Stimulated activated CD8-positive, alpha-beta memory T cell treated with anti-CD3 and anti-CD28 coated beads, Interleukin-2, amount 100 ng/mL, for 1 hour (primary cell): ENCODE results near the gene DLG1.

Experiments used
- DNase-seq, 2 donors: peaks; one replicate each; pipeline ENCODE4 v3.0.0-alpha.2; 2020; ENCODE audit warnings: low read depth in 2 of 2

DLG1 gene

DNA sequence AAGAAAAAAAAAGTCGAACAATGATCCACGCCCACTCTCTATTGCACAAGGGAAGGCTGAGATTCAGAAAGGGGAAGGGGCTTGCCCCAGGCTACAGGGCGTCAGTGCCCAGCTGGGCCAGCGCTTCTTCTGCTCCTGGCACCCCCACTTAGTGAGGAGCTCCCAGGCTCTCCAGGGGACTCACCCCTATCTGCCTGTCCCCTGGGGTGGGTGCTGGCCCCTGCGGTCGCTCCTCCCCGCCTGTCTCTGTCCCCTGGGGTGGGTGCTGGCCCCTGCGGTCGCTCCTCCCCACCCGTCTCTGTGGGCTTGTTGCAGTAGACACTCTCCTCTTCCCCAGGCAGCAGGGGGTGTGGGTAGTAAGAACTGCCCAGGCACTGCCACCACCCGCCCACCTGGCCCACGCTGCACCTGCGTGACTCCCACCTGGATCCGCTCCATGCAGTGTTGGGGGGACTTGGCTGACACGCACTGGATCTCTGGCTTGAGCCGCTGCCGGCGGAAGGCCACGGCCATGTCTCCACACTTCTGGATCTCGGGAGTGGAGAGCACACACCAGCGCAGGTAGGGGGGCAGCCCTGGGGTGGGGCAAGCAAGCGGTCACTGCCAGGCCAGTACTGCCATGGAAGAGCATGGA lies 283.4 kb downstream of the DLG1 start:
- no peak for DNase-seq

DNA sequence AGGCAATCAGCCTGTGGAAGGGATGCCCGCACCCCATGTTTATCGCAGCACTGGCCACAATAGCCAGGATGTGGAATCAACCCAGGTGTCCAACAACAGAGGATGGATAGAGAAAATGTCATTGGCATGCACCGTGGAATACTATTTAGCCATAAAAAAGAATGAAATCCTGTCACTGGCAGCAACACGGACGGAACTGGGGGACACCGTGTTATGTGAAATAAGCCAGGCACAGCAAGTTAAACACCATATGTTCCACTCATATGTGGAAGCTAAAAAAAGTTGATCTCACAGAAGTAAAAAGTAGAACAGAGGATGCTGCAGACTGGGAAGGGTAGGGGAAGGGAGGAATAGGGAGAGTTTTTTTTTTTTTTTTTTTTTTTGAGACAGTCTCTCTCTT lies 284.4 kb downstream of the DLG1 start:
- DNase-seq = no peak

DNA sequence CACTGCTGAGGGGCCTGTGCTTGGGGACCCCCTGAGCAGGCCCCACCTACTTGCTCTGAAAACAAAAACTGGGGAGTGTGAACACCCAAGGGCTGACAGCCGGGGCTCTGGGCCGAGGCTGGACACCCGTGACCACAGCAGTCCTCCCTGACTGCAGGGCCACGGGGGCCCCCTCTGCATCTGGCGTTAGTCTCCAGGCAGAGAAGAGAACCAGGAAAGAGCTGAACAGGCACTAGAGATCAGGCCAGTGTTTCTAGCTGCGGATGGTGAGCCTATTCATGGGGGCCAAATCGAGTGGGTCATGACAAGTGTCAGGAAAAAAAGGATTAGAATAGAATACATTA lies 285.9 kb downstream of the DLG1 start:
- no peak for DNase-seq

DNA sequence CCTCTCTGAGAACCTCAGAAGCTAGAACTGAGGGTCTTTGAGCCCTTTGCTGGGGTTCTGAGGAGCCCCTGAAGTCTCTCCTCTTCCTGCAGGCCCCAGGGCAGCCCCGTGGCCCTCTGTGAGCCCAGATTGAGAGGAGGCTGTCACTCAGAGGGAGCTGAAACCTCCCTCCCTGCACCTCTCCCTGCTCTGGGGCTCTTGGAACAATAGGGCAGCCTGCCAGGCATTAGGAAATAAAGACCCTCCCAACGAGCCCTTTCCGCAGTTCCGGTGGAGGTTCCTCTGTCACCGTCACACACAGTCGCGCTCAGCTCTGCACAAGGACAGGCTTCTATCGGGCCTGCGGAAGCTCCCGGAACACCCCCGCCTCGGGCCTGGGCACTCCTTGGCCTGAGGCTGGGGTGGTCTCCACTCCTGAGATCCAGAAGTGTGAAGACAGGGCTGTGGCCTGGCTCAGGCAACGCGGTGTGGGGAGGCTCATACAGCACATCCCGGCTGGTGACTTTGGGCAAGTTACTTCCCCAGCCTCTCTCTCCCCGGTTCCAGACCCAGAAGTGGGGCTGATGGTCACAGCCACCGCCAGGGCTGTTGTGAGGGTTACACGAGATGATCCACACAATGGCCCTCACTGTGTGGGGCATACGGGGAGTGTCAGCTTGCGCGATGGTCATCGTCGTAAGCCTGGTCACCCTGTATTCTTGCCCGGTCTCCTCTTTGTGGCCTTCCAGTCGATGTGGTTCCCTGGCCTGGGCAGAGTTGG lies 286.5 kb downstream of the DLG1 start:
- DNase-seq = no peak

DNA sequence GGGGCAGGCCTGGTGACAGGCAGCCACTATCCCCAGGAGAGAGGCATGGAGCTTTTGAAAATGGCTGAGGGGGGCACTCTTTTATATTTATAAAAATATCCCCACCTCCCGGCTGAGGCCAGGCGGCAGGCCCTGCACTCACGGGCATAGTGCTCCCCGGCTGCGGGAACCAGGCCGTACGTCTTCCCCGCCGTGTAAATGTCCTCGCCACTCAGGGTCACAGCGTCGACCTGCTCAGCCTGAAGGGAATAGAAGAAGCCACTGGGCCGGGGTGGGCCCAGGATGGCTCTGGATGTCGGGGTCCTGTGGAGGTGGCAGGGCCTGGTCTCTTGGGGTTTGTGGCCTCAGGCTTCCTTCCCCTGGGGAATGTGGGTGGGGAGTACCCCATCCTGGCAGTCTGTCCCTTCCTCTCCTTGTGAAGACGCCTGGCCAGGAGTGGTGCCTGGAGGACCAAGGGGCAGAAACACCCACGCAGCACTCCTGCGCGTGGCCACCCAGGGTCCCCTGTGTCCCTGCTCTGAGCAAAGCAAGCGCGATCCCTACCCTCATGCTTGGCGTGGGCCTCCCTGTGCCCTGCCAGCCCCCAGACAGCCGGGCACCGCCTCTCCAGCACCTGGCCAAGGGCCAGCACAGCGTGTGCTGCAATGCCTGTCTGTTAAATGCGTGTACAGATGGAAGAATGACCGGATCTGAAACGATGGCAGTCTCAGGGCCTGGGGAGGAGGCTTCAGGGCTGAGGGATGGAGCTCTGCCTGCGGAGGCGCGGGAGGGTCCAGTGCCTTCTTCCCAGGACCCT lies 287.7 kb downstream of the DLG1 start:
- no peak for DNase-seq

DNA sequence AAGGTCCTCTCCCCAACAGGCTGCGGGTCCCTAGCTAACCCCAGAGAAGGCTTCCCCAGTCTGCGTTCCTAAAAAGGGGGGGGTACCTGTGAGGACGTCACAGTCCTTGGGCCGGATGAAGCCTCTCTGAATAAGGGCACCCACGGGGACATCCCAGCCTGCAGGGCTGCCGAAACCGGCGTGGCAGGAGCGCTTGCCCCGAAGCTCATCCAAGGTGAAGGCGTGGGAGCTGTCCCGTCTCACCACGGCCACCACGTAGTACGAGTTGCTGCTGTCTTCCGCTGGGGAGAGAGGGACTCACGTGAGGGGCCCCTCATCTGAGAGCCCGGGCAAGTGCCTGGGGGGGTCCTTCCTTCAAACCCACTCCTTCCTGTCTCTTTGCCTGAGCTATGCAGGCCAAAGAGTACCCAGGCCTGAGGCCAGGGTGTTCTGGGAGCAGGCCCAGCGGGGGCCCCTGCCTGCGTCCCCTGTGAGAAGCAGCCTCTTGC lies 288.8 kb downstream of the DLG1 start:
- no peak for DNase-seq

DNA sequence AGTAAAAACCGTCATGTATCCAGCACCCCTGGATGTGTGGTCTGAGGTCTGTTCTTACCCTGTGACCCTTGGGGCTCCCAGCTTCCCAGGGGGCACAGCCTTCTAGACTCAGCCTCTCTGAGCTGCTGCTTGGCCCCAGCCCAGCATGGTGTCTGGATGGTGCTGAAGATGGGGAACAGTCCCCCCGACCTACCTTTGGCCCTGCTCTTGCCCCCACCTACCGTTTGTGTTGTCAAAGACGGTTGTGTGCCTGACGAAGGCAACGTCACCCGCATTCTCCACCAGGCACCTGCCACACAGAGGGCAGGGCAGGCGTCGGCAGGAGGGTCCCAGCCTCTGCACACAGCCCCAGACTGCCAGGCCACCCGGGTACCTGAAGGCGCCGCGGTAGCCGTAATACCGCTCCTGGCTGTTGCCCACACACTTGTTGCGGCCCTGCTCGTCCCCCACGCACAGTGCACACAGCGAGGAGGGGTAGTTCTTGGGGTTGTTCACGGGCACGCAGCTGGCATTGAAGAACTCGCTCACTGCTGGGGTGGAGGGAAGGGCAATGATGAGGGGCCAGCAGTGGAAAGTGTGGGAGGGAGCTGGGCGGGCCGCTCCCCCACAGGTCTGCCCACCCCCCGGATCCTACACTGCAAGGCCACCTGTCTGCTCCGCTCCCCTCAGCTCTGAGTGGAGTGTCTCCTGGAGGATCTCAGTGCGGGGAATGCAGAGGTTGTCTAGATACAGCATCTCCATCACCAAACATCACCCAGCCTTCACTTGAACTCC lies 289.8 kb downstream of the DLG1 start:
- no peak for DNase-seq

DNA sequence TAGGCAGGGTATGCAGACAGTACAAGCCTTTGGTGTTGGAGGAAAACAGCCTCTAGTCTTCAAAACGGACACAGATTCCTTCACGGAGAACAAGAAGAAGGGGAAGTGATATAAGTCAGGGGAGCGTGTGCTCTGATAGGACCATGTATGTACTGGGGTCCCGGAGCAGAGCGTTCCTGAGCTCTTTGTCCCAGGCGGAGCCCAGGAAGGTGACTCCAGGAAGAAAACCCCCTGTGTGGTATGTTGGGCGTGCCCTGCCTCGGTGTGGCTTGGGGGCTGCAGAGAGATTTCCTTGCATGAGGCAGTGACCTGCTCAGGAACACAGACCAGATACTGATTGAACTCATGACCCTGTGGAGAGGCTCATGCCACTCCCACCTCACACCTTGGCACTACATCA lies 290.5 kb downstream of the DLG1 start:
- DNase-seq = no peak

DNA sequence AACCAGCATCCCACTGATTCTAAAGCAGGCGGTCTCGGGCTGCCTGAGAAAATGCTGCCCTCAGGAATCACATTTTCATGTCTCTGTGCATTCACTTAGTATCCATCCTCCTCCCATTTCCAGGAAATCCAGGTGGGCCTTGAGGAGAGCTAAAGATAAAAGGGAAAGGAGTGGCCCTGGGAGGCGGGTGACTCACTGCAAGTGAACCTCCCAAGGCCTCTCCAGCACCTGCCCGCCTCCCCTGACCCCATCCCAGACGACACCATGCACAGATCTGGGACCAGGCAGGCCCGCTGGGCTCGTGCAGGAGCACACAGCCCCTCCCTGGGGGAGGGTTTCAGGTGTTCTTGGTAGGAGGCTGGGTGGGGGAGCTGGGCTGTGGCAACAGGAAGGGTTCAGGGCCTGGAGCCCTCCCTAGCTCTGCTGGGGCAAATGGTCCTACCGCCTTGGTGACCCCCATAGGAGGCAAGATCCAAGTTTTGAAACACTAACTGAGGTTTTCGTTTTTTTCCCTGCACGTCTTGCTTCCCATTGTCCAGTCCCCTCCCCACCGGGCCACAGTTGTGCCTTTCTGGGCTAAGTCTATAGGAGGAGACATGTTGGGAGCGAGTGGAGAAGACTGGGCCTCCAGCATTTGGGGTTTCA lies 291.0 kb downstream of the DLG1 start:
- no peak for DNase-seq

DNA sequence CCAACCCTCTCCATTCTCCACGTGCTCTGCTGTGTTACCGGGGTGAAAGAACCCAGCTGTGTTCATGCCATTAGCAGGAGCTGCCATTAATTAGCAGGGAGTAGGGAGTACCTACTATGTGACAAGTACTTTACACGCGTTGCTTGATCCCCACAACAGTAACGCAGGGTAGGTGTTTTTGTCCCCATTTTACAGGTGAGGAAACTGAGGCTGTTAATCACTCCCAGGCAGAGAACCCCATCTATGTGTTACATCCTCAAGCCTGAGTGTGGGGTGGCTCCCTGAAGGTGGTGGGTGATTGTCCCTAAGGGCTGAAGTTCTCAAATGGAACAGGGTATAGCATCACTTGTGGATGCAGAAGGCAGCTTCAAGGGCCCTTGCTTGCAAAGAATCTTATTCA lies 291.6 kb downstream of the DLG1 start:
- DNase-seq = no peak

DNA sequence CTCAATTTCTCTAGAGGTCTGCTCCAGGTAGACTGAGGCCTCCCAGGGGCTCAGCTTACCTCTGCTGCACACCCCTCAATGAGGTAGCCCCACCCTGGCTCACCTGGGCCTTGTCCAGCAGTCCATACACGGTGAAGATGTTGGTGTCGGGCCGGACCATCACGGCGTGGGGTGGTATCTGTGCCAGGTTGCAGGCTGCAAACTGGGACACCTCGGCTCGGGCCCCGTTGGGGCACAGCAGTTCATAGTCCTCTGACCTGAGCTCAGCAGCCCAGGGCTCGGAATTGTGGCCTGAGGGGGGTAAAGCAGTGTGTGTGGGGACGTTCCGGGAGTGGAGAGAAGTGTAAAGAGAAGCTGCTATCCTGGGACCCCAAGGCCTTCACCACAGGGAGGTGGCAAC lies 292.0 kb downstream of the DLG1 start:
- DNase-seq = no peak

DNA sequence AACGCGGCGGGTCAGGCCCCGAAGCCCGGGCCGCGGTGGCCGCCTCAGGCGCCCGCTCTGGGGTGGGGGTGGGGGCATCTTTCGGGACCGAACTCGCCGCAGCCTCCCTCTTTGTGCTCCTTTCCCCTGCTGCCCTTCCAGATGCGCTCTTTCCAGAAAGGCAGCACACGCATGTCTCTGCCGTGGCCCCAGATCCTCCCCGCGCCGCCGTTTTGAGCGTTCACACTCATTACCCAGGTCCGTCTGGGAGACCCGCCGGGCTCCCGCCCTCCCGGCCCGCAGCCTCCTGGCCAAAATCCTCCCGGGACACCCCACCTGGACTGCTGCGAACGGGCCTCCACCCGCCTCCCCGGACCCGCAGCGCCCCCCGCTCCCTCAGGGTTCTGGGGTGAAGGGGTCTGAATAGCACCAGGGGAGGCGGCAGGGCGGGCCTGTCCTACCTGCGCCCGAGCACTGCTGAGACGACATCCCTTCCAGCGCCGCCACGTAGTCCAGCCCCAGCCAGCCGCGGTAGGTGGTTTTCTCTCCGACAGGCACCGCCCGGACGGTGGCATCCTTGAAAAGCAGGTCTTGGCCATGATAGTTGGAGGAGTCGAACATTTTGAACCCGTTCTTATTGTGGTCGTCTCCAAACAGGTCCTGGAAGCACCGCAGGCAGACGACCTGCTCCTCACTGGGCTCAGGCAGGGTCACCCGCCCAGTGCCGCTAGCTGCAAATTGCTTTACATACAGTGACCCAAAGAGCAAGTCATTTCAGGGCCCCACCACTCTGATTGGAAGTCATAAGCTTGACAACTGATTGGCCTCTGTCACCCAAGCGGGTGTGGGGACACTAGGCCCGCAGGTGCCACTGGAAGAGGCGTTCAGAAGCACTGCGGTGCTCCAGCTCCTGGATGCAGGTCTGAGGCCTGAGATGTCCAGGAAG lies 294.7 kb downstream of the DLG1 start:
- DNase-seq = no peak

DNA sequence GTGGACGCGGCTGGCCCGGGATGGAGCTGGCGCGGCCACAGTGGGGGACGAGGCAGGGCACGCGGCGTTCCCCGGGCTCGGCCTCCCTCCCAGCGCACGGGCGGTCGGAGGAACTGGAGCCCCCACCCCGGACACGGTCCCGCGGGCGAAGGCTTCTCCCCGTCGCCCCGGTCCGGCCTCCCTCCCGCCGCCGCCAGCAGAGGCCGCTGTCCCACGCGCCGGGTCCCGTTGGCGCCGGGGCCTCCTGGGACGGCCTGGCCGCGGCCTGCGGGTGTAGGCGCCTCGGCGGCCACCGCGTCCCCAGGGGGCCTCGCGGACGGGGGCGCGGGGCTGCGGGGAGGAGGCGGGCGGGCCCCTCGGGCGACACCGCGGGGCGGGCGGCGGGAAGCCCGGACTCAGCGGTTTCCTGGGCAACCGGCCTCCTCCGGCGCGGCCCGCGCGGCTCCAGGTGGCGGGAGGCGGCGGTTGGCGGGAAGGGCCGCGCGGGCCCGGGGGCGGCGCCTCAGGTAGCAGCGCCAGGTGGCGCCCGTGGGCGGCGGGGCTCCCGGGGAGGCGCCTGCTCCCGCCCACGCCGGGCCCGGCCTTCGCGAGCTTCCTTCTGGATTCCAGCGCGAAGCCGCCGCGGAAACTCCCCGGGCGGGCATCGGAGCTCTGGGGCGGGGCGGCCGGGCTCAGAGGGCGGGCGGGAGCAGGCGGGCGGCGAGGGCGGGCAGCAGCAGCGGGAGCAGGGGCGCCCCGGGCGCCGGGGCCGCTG lies 295.5 kb downstream of the DLG1 start:
- DNase-seq = peak; percentile 48 to 69

DNA sequence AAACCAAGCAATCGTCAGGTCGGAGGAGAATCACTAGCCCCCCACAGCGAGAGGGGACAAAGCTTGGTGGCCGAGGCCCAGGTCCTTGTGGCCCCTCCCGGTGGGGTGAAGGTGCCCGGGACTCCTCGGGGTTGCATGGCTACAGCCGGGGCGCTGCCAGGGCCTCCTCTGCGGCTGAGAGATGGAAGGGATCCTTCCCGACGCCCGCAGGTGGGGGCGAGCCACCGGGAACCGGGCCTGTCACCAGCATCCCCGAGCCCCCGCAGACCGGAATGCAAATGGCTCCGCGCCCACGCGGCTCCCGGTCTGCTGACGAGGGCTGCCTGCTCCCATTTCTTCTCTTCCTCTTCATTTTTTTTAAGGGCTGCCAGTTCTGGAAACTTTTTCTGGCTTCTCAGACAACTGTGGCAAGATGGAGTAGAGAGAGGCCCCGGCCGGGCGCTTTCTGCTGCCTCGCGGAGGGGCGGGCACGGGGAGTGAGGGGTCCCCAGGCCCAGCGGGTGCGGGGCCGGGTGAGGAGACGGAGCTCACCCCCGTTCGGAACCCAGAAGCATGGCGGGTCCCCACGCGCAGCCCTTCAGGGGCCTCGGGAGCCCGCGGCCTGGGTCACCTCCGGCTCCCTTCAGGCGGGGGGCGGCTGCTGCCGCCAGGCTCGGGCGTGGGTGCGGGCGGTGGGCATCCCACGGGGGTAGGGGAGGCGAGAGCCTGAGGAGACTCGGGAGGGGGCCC lies 296.3 kb downstream of the DLG1 start:
- no peak for DNase-seq

DNA sequence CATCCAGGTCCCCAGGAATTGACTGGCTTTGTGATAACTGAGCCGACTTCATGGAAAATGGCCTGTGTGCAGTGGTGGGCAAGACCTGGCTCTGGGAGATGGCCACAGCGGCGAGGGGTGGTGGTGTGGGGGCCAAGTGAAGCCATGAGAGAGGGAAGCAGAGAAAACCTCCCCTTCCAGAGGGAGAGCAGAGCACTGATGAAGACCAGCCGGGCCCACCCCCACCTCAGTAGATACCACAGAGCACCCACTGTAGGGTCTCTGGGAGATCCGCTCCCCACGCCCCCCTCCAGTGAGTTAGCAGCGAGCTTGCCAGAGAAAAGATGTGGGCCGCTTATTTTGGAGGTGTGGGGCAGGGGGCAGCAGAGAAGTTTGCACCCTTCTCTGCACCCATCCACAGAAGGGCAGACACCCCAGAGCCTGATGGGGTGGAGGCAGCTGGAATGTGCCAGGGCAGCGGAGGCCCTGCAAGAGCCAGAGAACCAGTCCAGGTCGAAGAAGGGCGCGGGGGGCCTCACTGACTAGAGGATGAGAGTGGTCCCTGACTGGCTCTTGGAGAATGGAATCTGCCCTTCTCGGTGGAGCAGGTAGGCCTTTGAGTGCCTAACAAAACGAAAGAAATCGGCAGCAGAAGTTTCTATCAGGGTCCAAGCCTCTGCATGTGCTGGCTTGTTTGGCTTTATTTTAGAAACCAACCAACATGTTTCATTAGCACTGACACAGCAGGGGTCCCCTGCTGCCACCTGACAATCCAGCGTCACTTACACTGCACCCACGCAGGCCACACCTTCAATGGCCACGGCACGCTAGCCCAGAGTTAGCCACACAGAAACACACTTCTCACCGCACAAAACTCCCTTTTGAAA lies 297.1 kb downstream of the DLG1 start:
- DNase-seq = no peak

DNA sequence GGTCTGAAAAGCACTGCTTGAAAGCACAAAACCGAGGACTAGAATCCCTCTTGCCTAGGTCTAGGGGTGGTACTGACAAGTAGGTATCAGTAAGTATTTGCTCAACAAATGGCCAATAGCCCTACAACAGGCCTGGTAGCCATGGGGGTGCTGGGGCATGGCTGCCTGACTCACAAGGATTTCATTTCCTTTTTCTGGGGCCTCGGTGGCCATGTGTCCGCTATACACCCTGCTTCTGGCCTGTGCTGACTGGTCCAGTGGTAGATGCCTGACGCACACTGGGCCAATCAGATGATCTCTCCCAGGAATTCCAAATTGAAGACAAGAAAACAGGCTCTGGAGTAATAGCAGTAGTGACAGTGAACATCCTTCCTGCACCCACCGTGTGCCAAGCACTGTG lies 298.2 kb downstream of the DLG1 start:
- DNase-seq = no peak

DNA sequence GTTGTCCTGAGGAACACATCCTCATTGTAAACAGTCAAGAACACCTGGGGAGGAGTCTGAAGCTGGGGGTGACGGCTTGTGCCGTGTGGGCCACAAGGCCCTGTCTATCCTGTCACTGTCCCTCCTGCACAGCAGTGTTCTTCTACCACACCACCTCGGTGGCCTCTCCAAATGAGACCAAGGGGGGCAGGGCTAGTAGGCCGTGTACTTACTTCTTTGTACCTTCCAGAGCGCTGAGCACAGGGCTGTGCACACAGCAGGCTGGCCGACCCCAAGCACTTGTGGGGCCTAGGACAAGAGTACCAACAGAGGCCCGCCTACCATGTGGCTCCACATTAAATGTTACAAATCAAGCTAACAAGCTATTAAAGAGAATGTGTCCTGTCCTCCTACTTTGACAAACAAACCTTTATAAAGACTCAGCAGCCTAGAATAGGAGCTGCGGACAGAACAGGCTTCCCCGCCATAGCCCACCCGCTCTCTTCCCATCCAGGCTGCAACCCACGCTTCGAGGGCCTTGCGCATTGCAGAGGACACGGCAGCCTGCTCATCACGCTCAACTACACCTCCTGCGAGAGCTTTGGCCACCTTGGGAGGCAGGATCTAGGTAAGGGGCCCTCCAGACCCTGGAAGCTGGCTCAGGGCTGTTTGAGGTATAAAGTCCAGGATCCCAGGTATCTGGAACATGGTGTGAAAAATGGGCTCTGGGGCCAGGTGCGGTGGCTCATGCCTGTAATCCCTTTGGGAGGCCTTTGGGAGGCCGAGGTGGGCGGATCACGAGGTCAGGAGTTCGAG lies 299.2 kb downstream of the DLG1 start:
- DNase-seq = no peak
